Kidney epithelial cell (primary cell): ENCODE results near the gene NOS2. TPM values are rescaled to one million over a fixed set of nuclear protein-coding genes. Genes with fewer than 3 reads are reported as not detected.

Experiments used
- DNase-seq: peaks from one replicate; pipeline ENCODE4 v3.0.0-alpha.2; 2010; ENCODE audit warnings: low read depth
- H3K27me3 ChIP-seq: 2 replicates; pipeline ENCODE4 v1.6.0; 2011; ENCODE audit warnings: low read length; ENCODE audit not compliant: control insufficient read depth, insufficient read depth
- H3K36me3 ChIP-seq: 2 replicates; pipeline ENCODE4 v1.5.1; 2011; ENCODE audit warnings: low read length; ENCODE audit not compliant: control insufficient read depth, insufficient read depth
- H3K4me3 ChIP-seq: 2 replicates; pipeline ENCODE4 v1.5.1; 2011; ENCODE audit warnings: low read depth, mild to moderate bottlenecking, control low read depth, low read length
- total RNA-seq: library from RNA; depleted of rRNA; stranded (reverse); fragments of >200 nt; gene quantifications from 2 replicates; pipeline ENCODE4 v1.2.3, GENCODE V29; 2015
- TF ChIP-seq, protein P1 (sequence below): IDR thresholded peaks from 2 replicates; pipeline ENCODE4 v1.5.1; 2011; ENCODE audit warnings: mild to moderate bottlenecking, moderate library complexity, low read length, control low read depth, inconsistent platforms; ENCODE audit not compliant: insufficient read depth, poor library complexity, severe bottlenecking

The NOS2 gene
- total RNA-seq, 1 donor from 2014 or later, result 0.04 TPM

- no peaks in the 10 kb centered on the region for H3K36me3 ChIP-seq
- H3K27me3 ChIP-seq, result no peaks in the 10 kb centered on the region
- TF ChIP-seq, protein P1, sequence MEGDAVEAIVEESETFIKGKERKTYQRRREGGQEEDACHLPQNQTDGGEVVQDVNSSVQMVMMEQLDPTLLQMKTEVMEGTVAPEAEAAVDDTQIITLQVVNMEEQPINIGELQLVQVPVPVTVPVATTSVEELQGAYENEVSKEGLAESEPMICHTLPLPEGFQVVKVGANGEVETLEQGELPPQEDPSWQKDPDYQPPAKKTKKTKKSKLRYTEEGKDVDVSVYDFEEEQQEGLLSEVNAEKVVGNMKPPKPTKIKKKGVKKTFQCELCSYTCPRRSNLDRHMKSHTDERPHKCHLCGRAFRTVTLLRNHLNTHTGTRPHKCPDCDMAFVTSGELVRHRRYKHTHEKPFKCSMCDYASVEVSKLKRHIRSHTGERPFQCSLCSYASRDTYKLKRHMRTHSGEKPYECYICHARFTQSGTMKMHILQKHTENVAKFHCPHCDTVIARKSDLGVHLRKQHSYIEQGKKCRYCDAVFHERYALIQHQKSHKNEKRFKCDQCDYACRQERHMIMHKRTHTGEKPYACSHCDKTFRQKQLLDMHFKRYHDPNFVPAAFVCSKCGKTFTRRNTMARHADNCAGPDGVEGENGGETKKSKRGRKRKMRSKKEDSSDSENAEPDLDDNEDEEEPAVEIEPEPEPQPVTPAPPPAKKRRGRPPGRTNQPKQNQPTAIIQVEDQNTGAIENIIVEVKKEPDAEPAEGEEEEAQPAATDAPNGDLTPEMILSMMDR, result no peak
- DNase-seq, result no peak
- no peak overlapping the region for H3K4me3 ChIP-seq
These were observed 18.2 kb upstream of the NOS2 start for GRCh38 chr17:27818401-27819105.

- no peak for DNase-seq
- TF ChIP-seq, protein P1, result no peak
- Histone ChIP-seq H3K36me3 (no peaks in the 10 kb centered on the region), H3K4me3 (no peak overlapping the region), H3K27me3 (no peaks in the 10 kb centered on the region)
These were observed 17.4 kb upstream of the NOS2 start for GRCh38 chr17:27817731-27818130.

GRCh38 chr17:27816946-27817345 lies 16.6 kb upstream of the NOS2 start:
- DNase-seq, result no peak
- no peak overlapping the region for H3K4me3 ChIP-seq
- no peaks in the 10 kb centered on the region for H3K27me3 ChIP-seq
- H3K36me3 ChIP-seq, result no peaks in the 10 kb centered on the region
- TF ChIP-seq, protein P1, result no peak

DNA sequence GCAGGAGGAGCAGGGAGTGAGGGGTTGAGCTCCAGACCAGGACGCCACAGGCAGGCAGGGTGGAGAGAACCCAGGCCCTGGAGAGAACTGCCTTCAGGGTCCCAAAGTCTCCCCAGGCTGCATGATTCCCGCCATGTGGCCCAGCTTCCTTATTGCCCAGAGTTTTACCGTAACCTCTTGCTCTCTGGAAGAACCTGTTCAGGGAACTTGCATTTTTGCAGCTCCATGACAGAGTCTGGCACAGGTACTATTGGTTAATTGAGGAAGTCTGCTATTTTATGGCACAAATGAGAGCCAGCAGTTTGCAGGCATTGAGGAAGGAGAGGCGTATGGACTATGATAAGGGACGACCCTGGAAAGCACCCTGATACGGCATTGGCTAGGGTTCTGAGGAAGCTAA lies 11.6 kb upstream of the NOS2 start:
- TF ChIP-seq, protein P1, result no peak
- H3K27me3 ChIP-seq, result no peaks in the 10 kb centered on the region
- H3K4me3 ChIP-seq, result no peak overlapping the region
- DNase-seq, result no peak
- H3K36me3 ChIP-seq, result no peaks in the 10 kb centered on the region

DNA sequence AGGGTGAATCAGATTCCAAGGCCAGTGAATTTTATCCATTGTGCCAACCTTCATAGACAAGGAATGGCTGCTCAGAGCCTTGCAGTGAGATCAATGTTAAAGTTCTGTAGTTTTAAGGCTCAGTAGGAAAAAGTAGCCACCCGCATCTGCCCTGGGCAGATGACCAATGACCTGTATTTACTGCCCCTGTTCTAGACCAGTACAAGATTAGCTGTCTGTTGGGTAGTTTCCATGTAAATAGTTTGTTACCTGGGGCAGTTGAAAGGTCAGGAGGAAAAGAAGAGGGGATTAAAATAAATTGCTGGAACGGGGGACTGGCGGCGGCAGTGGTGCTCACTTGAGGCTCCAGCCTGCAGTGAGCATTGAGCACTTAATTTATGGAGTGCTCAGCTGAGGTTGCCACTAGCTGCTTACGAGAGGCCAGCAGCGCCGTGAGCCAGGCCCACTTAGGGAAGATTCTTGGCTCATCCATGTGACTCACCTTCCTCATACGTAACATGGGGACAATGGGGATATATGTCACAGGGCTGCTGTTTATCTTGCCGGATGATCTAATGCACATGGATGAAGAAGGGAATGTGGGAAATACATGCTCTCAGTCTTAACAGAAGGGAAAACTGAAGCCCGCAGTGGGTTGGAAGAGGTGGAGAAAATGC lies 10.7 kb upstream of the NOS2 start:
- TF ChIP-seq, protein P1, result no peak
- H3K36me3 ChIP-seq, result no peaks in the 10 kb centered on the region
- no peaks in the 10 kb centered on the region for H3K27me3 ChIP-seq
- H3K4me3 ChIP-seq, result no peak overlapping the region
- DNase-seq, result no peak
